ENCODE data around the gene OR52K2.
"Not testable (repeated sequence)": the region's sequence is repeated elsewhere in the genome, so short reads cannot be mapped to it uniquely, and the experiment has no call there.

The OR52K2 gene

GRCh38 chr11:4484310-4484709 lies 35.2 kb downstream of the OR52K2 start:
- no peak overlapping the region for H2BK120ac ChIP-seq (ENCODE audit: low read depth, low read length)

GRCh38 chr11:4491405-4491804 lies 42.3 kb downstream of the OR52K2 start:
- not testable (repeated sequence) for H3K18ac ChIP-seq (ENCODE audit: low read depth in 1 of 2, low read length in 2 of 2)
- WGBS, result no CpG with 5 or more reads among the region's 2 CpGs

More at GRCh38 chr11:4484310-4484709, 35.2 kb downstream of the OR52K2 start:
- H3K27me3 ChIP-seq (ENCODE audit: control insufficient read depth in 1 of 2, insufficient read depth in 1 of 2, low read length in 2 of 2), result peaks cover 0 to 8% of the 10 kb centered on the region in 2 experiments
- no peak overlapping the region for H3K4me2 ChIP-seq (ENCODE audit: low read length, poor library complexity, severe bottlenecking)
- no peak overlapping the region for H3K4ac ChIP-seq (ENCODE audit: low read depth in 1 of 2, low read length in 2 of 2)
- H2BK12ac ChIP-seq (ENCODE audit: low read length in 2 of 2), result no peak overlapping the region
- H3K4me3 ChIP-seq (ENCODE audit: insufficient read depth in 1 of 2, low read depth in 1 of 2, low read length in 2 of 2), result no peak overlapping the region
- no peaks in the 10 kb centered on the region for H3K4me1 ChIP-seq (ENCODE audit: control insufficient read depth, insufficient read depth, low read depth, low read length)
- no peaks in the 10 kb centered on the region for H3K9me3 ChIP-seq (ENCODE audit: control insufficient read depth, low read length)
- H4K91ac ChIP-seq (ENCODE audit: low read length), result no peak overlapping the region
- DNase-seq, result no peak
- no peak overlapping the region for H3K27ac ChIP-seq (ENCODE audit: low read length, poor library complexity, severe bottlenecking)
- no peak overlapping the region for H3K9ac ChIP-seq (ENCODE audit: low read length)
- H4K8ac ChIP-seq (ENCODE audit: low read length), result no peak overlapping the region
- no peak overlapping the region for H3K23ac ChIP-seq (ENCODE audit: low read length in 2 of 2)
- no peak overlapping the region for H2BK15ac ChIP-seq (ENCODE audit: low read depth, poor library complexity, severe bottlenecking)
- H3K18ac ChIP-seq (ENCODE audit: low read depth in 1 of 2, low read length in 2 of 2), result no peak overlapping the region
- H3K14ac ChIP-seq (ENCODE audit: low read length in 2 of 2), result no peak overlapping the region
- no peaks in the 10 kb centered on the region for H3K36me3 ChIP-seq (ENCODE audit: control insufficient read depth in 1 of 2, insufficient read depth in 2 of 2, low read depth in 1 of 2, low read length in 2 of 2)
- H3K79me1 ChIP-seq (replicated peaks; ENCODE audit: low read length, poor library complexity, severe bottlenecking), result no peaks in the 10 kb centered on the region
- H2AK5ac ChIP-seq (ENCODE audit: low read length, severe bottlenecking), result no peak overlapping the region
- 51% methylated on average over 4 of the region's 4 CpGs for WGBS
- H2BK5ac ChIP-seq (ENCODE audit: low read depth, low read length, poor library complexity, severe bottlenecking), result no peak overlapping the region
- H2AFZ ChIP-seq (ENCODE audit: low read depth, low read length), result no peak overlapping the region

GRCh38 chr11:4491878-4492606 lies 42.9 kb downstream of the OR52K2 start:
- H2BK12ac ChIP-seq (ENCODE audit: low read length in 2 of 2), result no peak overlapping the region
- no peak overlapping the region for H3K18ac ChIP-seq (ENCODE audit: low read depth in 1 of 2, low read length in 2 of 2)
- no peak for DNase-seq
- H3K27ac ChIP-seq (ENCODE audit: low read length, poor library complexity, severe bottlenecking), result no peak overlapping the region
- no peak overlapping the region for H3K4me3 ChIP-seq (ENCODE audit: insufficient read depth in 1 of 2, low read depth in 1 of 2, low read length in 2 of 2)
- H3K36me3 ChIP-seq (ENCODE audit: control insufficient read depth in 1 of 2, insufficient read depth in 2 of 2, low read depth in 1 of 2, low read length in 2 of 2), result no peaks in the 10 kb centered on the region
- H3K79me1 ChIP-seq (replicated peaks; ENCODE audit: low read length, poor library complexity, severe bottlenecking), result no peaks in the 10 kb centered on the region
- H3K4ac ChIP-seq (ENCODE audit: low read depth in 1 of 2, low read length in 2 of 2), result no peak overlapping the region
- no peak overlapping the region for H2BK15ac ChIP-seq (ENCODE audit: low read depth, poor library complexity, severe bottlenecking)
- H2BK5ac ChIP-seq (ENCODE audit: low read depth, low read length, poor library complexity, severe bottlenecking), result no peak overlapping the region
- H3K4me2 ChIP-seq (ENCODE audit: low read length, poor library complexity, severe bottlenecking), result no peak overlapping the region
- no peaks in the 10 kb centered on the region for H3K4me1 ChIP-seq (ENCODE audit: control insufficient read depth, insufficient read depth, low read depth, low read length)
- no peak overlapping the region for H3K23ac ChIP-seq (ENCODE audit: low read length in 2 of 2)
- no peak overlapping the region for H2AK5ac ChIP-seq (ENCODE audit: low read length, severe bottlenecking)
- WGBS, result 75% methylated on average over 4 of the region's 4 CpGs
- H2BK120ac ChIP-seq (ENCODE audit: low read depth, low read length), result no peak overlapping the region
- H3K9ac ChIP-seq (ENCODE audit: low read length), result no peak overlapping the region
- no peaks in the 10 kb centered on the region for H3K9me3 ChIP-seq (ENCODE audit: control insufficient read depth, low read length)
- H2AFZ ChIP-seq (ENCODE audit: low read depth, low read length), result no peak overlapping the region
- H4K8ac ChIP-seq (ENCODE audit: low read length), result no peak overlapping the region
- no peak overlapping the region for H3K14ac ChIP-seq (ENCODE audit: low read length in 2 of 2)
- H4K91ac ChIP-seq (ENCODE audit: low read length), result no peak overlapping the region
- H3K27me3 ChIP-seq (ENCODE audit: control insufficient read depth in 1 of 2, insufficient read depth in 1 of 2, low read length in 2 of 2), result peaks cover 0 to 22% of the 10 kb centered on the region in 2 experiments

More at GRCh38 chr11:4491405-4491804, 42.3 kb downstream of the OR52K2 start:
- not testable (repeated sequence) for H3K36me3 ChIP-seq (ENCODE audit: control insufficient read depth in 1 of 2, insufficient read depth in 2 of 2, low read depth in 1 of 2, low read length in 2 of 2); H2AFZ ChIP-seq (ENCODE audit: low read depth, low read length); H2BK12ac ChIP-seq (ENCODE audit: low read length in 2 of 2); H3K9me3 ChIP-seq (ENCODE audit: control insufficient read depth, low read length); H2BK120ac ChIP-seq (ENCODE audit: low read depth, low read length); H3K4me1 ChIP-seq (ENCODE audit: control insufficient read depth, insufficient read depth, low read depth, low read length); H4K91ac ChIP-seq (ENCODE audit: low read length); H3K27ac ChIP-seq (ENCODE audit: low read length, poor library complexity, severe bottlenecking); H2AK5ac ChIP-seq (ENCODE audit: low read length, severe bottlenecking); H3K9ac ChIP-seq (ENCODE audit: low read length); H3K4ac ChIP-seq (ENCODE audit: low read depth in 1 of 2, low read length in 2 of 2); H3K79me1 ChIP-seq (replicated peaks; ENCODE audit: low read length, poor library complexity, severe bottlenecking); H3K4me3 ChIP-seq (ENCODE audit: insufficient read depth in 1 of 2, low read depth in 1 of 2, low read length in 2 of 2); DNase-seq; H3K4me2 ChIP-seq (ENCODE audit: low read length, poor library complexity, severe bottlenecking); H3K23ac ChIP-seq (ENCODE audit: low read length in 2 of 2); H2BK5ac ChIP-seq (ENCODE audit: low read depth, low read length, poor library complexity, severe bottlenecking); H3K14ac ChIP-seq (ENCODE audit: low read length in 2 of 2); H4K8ac ChIP-seq (ENCODE audit: low read length); H2BK15ac ChIP-seq (ENCODE audit: low read depth, poor library complexity, severe bottlenecking)
- peaks cover 0 to 16% of the 10 kb centered on the region in 2 experiments for H3K27me3 ChIP-seq (ENCODE audit: control insufficient read depth in 1 of 2, insufficient read depth in 1 of 2, low read length in 2 of 2)

GRCh38 chr11:4493480-4493818 lies 44.4 kb downstream of the OR52K2 start:
- H3K18ac ChIP-seq (ENCODE audit: low read depth in 1 of 2, low read length in 2 of 2), result no peak overlapping the region
- H3K9me3 ChIP-seq (ENCODE audit: control insufficient read depth, low read length), result no peaks in the 10 kb centered on the region
- H3K23ac ChIP-seq (ENCODE audit: low read length in 2 of 2), result no peak overlapping the region
- no peak overlapping the region for H3K4me3 ChIP-seq (ENCODE audit: insufficient read depth in 1 of 2, low read depth in 1 of 2, low read length in 2 of 2)
- H2BK5ac ChIP-seq (ENCODE audit: low read depth, low read length, poor library complexity, severe bottlenecking), result no peak overlapping the region
- H3K79me1 ChIP-seq (replicated peaks; ENCODE audit: low read length, poor library complexity, severe bottlenecking), result no peaks in the 10 kb centered on the region
- no peak overlapping the region for H2AK5ac ChIP-seq (ENCODE audit: low read length, severe bottlenecking)
- H2BK120ac ChIP-seq (ENCODE audit: low read depth, low read length), result no peak overlapping the region
- no peak overlapping the region for H3K9ac ChIP-seq (ENCODE audit: low read length)
- no peak overlapping the region for H3K27ac ChIP-seq (ENCODE audit: low read length, poor library complexity, severe bottlenecking)
- WGBS, result 56% methylated on average over 3 of the region's 5 CpGs
- H3K14ac ChIP-seq (ENCODE audit: low read length in 2 of 2), result no peak overlapping the region
- H3K4me2 ChIP-seq (ENCODE audit: low read length, poor library complexity, severe bottlenecking), result no peak overlapping the region
- H2BK12ac ChIP-seq (ENCODE audit: low read length in 2 of 2), result no peak overlapping the region
- no peak overlapping the region for H4K8ac ChIP-seq (ENCODE audit: low read length)
- H2AFZ ChIP-seq (ENCODE audit: low read depth, low read length), result no peak overlapping the region
- H3K27me3 ChIP-seq (ENCODE audit: control insufficient read depth in 1 of 2, insufficient read depth in 1 of 2, low read length in 2 of 2), result peaks cover 0 to 28% of the 10 kb centered on the region in 2 experiments
- no peak for DNase-seq
- no peak overlapping the region for H3K4ac ChIP-seq (ENCODE audit: low read depth in 1 of 2, low read length in 2 of 2)
- H4K91ac ChIP-seq (ENCODE audit: low read length), result no peak overlapping the region
- H3K36me3 ChIP-seq (ENCODE audit: control insufficient read depth in 1 of 2, insufficient read depth in 2 of 2, low read depth in 1 of 2, low read length in 2 of 2), result no peaks in the 10 kb centered on the region
- no peak overlapping the region for H2BK15ac ChIP-seq (ENCODE audit: low read depth, poor library complexity, severe bottlenecking)
- H3K4me1 ChIP-seq (ENCODE audit: control insufficient read depth, insufficient read depth, low read depth, low read length), result no peaks in the 10 kb centered on the region

All from mesenchymal stem cell (in vitro differentiated cells and primary cell).